ENCODE data around the gene APOM.

GRCh38 chr6:31702819-31703716 is 47.4 kb downstream of the APOM start, which contains the start of gene ABHD16A:
- TF ChIP-seq, protein P1, sequence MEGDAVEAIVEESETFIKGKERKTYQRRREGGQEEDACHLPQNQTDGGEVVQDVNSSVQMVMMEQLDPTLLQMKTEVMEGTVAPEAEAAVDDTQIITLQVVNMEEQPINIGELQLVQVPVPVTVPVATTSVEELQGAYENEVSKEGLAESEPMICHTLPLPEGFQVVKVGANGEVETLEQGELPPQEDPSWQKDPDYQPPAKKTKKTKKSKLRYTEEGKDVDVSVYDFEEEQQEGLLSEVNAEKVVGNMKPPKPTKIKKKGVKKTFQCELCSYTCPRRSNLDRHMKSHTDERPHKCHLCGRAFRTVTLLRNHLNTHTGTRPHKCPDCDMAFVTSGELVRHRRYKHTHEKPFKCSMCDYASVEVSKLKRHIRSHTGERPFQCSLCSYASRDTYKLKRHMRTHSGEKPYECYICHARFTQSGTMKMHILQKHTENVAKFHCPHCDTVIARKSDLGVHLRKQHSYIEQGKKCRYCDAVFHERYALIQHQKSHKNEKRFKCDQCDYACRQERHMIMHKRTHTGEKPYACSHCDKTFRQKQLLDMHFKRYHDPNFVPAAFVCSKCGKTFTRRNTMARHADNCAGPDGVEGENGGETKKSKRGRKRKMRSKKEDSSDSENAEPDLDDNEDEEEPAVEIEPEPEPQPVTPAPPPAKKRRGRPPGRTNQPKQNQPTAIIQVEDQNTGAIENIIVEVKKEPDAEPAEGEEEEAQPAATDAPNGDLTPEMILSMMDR (IDR thresholded peaks at IDR 0.05) = no peak
- no peak for TF ChIP-seq EZH2phosphoT487 (IDR thresholded peaks at IDR 0.05)
